Prostate gland (tissue), 2 donors: ENCODE results near the gene SGK2.

Experiments
- CTCF ChIP-seq, 4 experiments: fragments of 200-600 bp in 2 of 4; fragments of 450-650 bp in 2 of 4; sonication (generic) in 2 of 4; IDR thresholded peaks; 1 replicate in 3 of 4; 2 replicates in 1 of 4; pipeline ENCODE4 v1.5.1; 2016 to 2019; ENCODE audit warnings: antibody characterized with exemption in 4 of 4, mild to moderate bottlenecking in 2 of 4, moderate library complexity in 2 of 4
- POLR2A ChIP-seq: fragments of 450-650 bp; IDR thresholded peaks from one replicate; pipeline ENCODE4 v1.6.1; 2016; ENCODE audit warnings: antibody characterized with exemption, mild to moderate bottlenecking

- TF ChIP-seq CTCF (IDR thresholded peaks at IDR 0.05) (no peak), POLR2A (no peak)
Measured at GRCh38 chr20:43565758-43566104, 6.9 kb downstream of the SGK2 start.
